GM23338 (cell line): ENCODE results near the gene OPN4. TPM values are rescaled to one million over a fixed set of nuclear protein-coding genes. Genes with fewer than 3 reads are reported as not detected.
A peak's percentile ranks its signal among the peaks of the same experiment; 100 is the strongest.

Experiments
- ATAC-seq: fragments of 200-7000 bp; cut with Tn5 transposase; 3 replicates; pipeline ENCODE4 v1.9.1; 2020
- DNase-seq: peaks from one replicate; pipeline ENCODE4 v3.0.0-alpha.2; 2015; ENCODE audit warnings: low spot score
- H2AFZ ChIP-seq: fragments of 200-600 bp; sonication (generic); 2 replicates; pipeline ENCODE4 v1.8.0; 2016; ENCODE audit warnings: antibody characterized with exemption, mild to moderate bottlenecking, moderate library complexity
- H3F3A ChIP-seq: fragments of 200-600 bp; sonication (generic); replicated peaks from 2 replicates; pipeline ENCODE4 v1.8.0; 2017; ENCODE audit warnings: antibody characterized with exemption, mixed run types, low read depth
- H3K27ac ChIP-seq: fragments of 200-600 bp; sonication (generic); 2 replicates; pipeline ENCODE4 v1.6.1; 2016; ENCODE audit warnings: low read depth
- H3K27me3 ChIP-seq: fragments of 200-600 bp; sonication (generic); 2 replicates; pipeline ENCODE4 v1.8.0; 2016; ENCODE audit warnings: mild to moderate bottlenecking, mixed run types, moderate library complexity; ENCODE audit not compliant: insufficient read depth
- H3K36me3 ChIP-seq: fragments of 200-600 bp; sonication (generic); 2 replicates; pipeline ENCODE4 v1.8.0; 2016; ENCODE audit warnings: mild to moderate bottlenecking; ENCODE audit not compliant: insufficient read depth
- H3K4me1 ChIP-seq: fragments of 200-600 bp; sonication (generic); 2 replicates; pipeline ENCODE4 v1.8.0; 2016; ENCODE audit warnings: mild to moderate bottlenecking, moderate library complexity; ENCODE audit not compliant: insufficient read depth
- H3K4me2 ChIP-seq: fragments of 200-600 bp; sonication (generic); 2 replicates; pipeline ENCODE4 v1.7.1; 2017; ENCODE audit warnings: mixed run types
- H3K4me3 ChIP-seq: fragments of 200-600 bp; sonication (generic); 2 replicates; pipeline ENCODE4 v1.6.1; 2016; ENCODE audit warnings: mixed run types
- H3K79me2 ChIP-seq: fragments of 200-600 bp; sonication (generic); replicated peaks from 2 replicates; pipeline ENCODE4 v1.8.0; 2017; ENCODE audit warnings: mild to moderate bottlenecking; ENCODE audit not compliant: insufficient read depth
- H3K9me2 ChIP-seq: fragments of 200-600 bp; sonication (generic); 2 replicates; pipeline ENCODE4 v1.8.0; 2017; ENCODE audit not compliant: insufficient read depth
- H4K20me1 ChIP-seq: fragments of 200-600 bp; sonication (generic); replicated peaks from 2 replicates; pipeline ENCODE4 v1.8.0; 2017; ENCODE audit warnings: mild to moderate bottlenecking; ENCODE audit not compliant: insufficient read depth
- H3K27ac Mint-ChIP-seq: 2 replicates; pipeline ENCODE4 v1.8.0; 2020; ENCODE audit warnings: inconsistent platforms, mild to moderate bottlenecking, moderate library complexity, mixed read lengths
- H3K27me3 Mint-ChIP-seq: 3 replicates; pipeline ENCODE4 v1.8.0; 2022; ENCODE audit warnings: low read depth, mild to moderate bottlenecking, moderate library complexity, mixed read lengths, inconsistent platforms; ENCODE audit not compliant: insufficient read depth, poor library complexity
- H3K36me3 Mint-ChIP-seq: 3 replicates; pipeline ENCODE4 v1.8.0; 2021; ENCODE audit warnings: low read depth, mild to moderate bottlenecking, inconsistent platforms, moderate library complexity, mixed read lengths
- H3K4me1 Mint-ChIP-seq: 3 replicates; pipeline ENCODE4 v1.8.0; 2020; ENCODE audit warnings: mild to moderate bottlenecking, inconsistent platforms, mixed read lengths
- H3K4me3 Mint-ChIP-seq: 3 replicates; pipeline ENCODE4 v1.8.0; 2021; ENCODE audit warnings: moderate library complexity, mild to moderate bottlenecking, inconsistent platforms, mixed read lengths
- H3K9me3 Mint-ChIP-seq: 3 replicates; pipeline ENCODE4 v1.8.0; 2020; ENCODE audit warnings: moderate library complexity, mild to moderate bottlenecking, inconsistent platforms, mixed read lengths
- CREB1 ChIP-seq: fragments of 250-450 bp; sonication (Bioruptor Pico); IDR thresholded peaks from 2 replicates; pipeline ENCODE4 v1.5.0; 2020; ENCODE audit warnings: low read depth, mild to moderate bottlenecking, moderate library complexity
- CTCF ChIP-seq, 2 experiments: fragments of 200-600 bp in 1 of 2; sonication (generic) in 1 of 2; conservative IDR thresholded peaks; 2 replicates each; pipeline versions ENCODE4 v1.5.1 to v1.6.1; 2016 to 2017; ENCODE audit warnings: antibody characterized with exemption in 2 of 2, low read depth in 2 of 2, mild to moderate bottlenecking in 2 of 2, moderate library complexity in 1 of 2
- ETS1 ChIP-seq: IDR thresholded peaks from 2 replicates; pipeline ENCODE4 v1.6.1; 2016; ENCODE audit warnings: antibody characterized with exemption
- EZH2 ChIP-seq: fragments of 200-600 bp; sonication (generic); IDR thresholded peaks from one replicate; pipeline ENCODE4 v1.8.0; 2017; ENCODE audit warnings: antibody characterized with exemption, mild to moderate bottlenecking, low read depth; ENCODE audit not compliant: unreplicated experiment
- EZH2phosphoT487 ChIP-seq: fragments of 200-600 bp; sonication (generic); IDR thresholded peaks from one replicate; pipeline ENCODE4 v1.8.1; 2018; ENCODE audit warnings: antibody characterized with exemption; ENCODE audit not compliant: unreplicated experiment
- JUNB ChIP-seq: IDR thresholded peaks from one replicate; pipeline ENCODE4 v1.6.1; 2016; ENCODE audit warnings: antibody characterized with exemption; ENCODE audit not compliant: unreplicated experiment
- NANOG ChIP-seq: IDR thresholded peaks from 2 replicates; pipeline ENCODE4 v1.6.1; 2016; ENCODE audit warnings: antibody characterized with exemption, borderline replicate concordance
- POLR2AphosphoS5 ChIP-seq: IDR thresholded peaks from 2 replicates; pipeline ENCODE4 v1.6.1; 2016; ENCODE audit warnings: antibody characterized with exemption, low read depth
- REST ChIP-seq: IDR thresholded peaks from one replicate; pipeline ENCODE4 v1.6.1; 2018; ENCODE audit warnings: antibody characterized with exemption; ENCODE audit not compliant: unreplicated experiment
- STAT1 ChIP-seq: IDR thresholded peaks from one replicate; pipeline ENCODE4 v1.6.1; 2016; ENCODE audit warnings: antibody characterized with exemption; ENCODE audit not compliant: unreplicated experiment
- ZNF114 ChIP-seq: fragments of 250-450 bp; sonication (Bioruptor Pico); IDR thresholded peaks from 2 replicates; pipeline ENCODE4 v1.5.0; 2020; ENCODE audit warnings: mild to moderate bottlenecking, moderate library complexity
- ZNF331 ChIP-seq: fragments of 250-450 bp; sonication (Bioruptor Pico); IDR thresholded peaks from 2 replicates; pipeline ENCODE4 v1.5.0; 2020; ENCODE audit warnings: low read depth, mild to moderate bottlenecking, moderate library complexity
- ZNF462 ChIP-seq: fragments of 250-450 bp; sonication (Bioruptor Pico); IDR thresholded peaks from 2 replicates; pipeline ENCODE4 v1.5.0; 2020; ENCODE audit warnings: mild to moderate bottlenecking, moderate library complexity
- polyA plus RNA-seq: library from polyadenylated mRNA; unstranded; fragments of >200 nt; fragmentation: Nextera tagmentation; extraction: Ambion mirVana; gene quantifications from 2 replicates; pipeline ENCODE4 v1.2.1, GENCODE V29; 2016
- total RNA-seq: library from RNA; depleted of rRNA; stranded (reverse); fragments of >200 nt; shearing (Covaris generic); gene quantifications from 2 replicates; pipeline ENCODE4 v1.2.3, GENCODE V29; 2014

OPN4 gene
- total and polyA plus RNA-seq, 2 experiments from 2014 or later, result not detected

GRCh38 chr10:86613096-86613495 is 41.3 kb upstream of the OPN4 start (continued):
- no peak for TF ChIP-seq CTCF (conservative IDR thresholded peaks at IDR 0.05; ENCODE audit: low read depth in 2 of 2)
- no peak for TF ChIP-seq CREB1 (CRISPR knock-in tag)
- TF ChIP-seq ZNF114 (CRISPR knock-in tag), result no peak
- TF ChIP-seq ETS1, result no peak
- no peak for TF ChIP-seq EZH2

- DNase-seq (no peak), ATAC-seq (no peak)
- Histone ChIP-seq H3K27me3 (no peaks in the 10 kb centered on the region), H3F3A (no peaks in the 10 kb centered on the region), H3K4me3 (no peak overlapping the region), H3K9me2 (peaks cover 4% of the 10 kb centered on the region; the same call in 1 of the 2 replicates), H2AFZ (peak overlapping the region; percentile 76), H3K4me1 (no peaks in the 10 kb centered on the region), H3K79me2 (no peaks in the 10 kb centered on the region), H3K36me3 (no peaks in the 10 kb centered on the region), H3K27ac (no peak overlapping the region), H4K20me1 (no peaks in the 10 kb centered on the region), H3K4me2 (no peak overlapping the region)
- no peaks in the 10 kb centered on the region for H3K27me3 Mint-ChIP-seq
- H3K27ac Mint-ChIP-seq, result no peak overlapping the region
- no peaks in the 10 kb centered on the region; the same call in 2 of the 3 replicates for H3K9me3 Mint-ChIP-seq
- no peaks in the 10 kb centered on the region for H3K4me1 Mint-ChIP-seq
- H3K36me3 Mint-ChIP-seq, result no peaks in the 10 kb centered on the region
- no peak overlapping the region for H3K4me3 Mint-ChIP-seq
- TF ChIP-seq ZNF462 (CRISPR knock-in tag) (no peak), CREB1 (CRISPR knock-in tag) (no peak), NANOG (no peak), JUNB (no peak), ZNF114 (CRISPR knock-in tag) (no peak), POLR2AphosphoS5 (no peak), REST (no peak), ZNF331 (CRISPR knock-in tag) (no peak), EZH2 (no peak), STAT1 (no peak), EZH2phosphoT487 (no peak)
These were observed 40.4 kb upstream of the OPN4 start for GRCh38 chr10:86613905-86614304.
